Measurements from ENCODE around the gene CTCFL.

The CTCFL gene

GRCh38 chr20:57532104-57532503 lies 7.2 kb upstream of the CTCFL start:
- Histone ChIP-seq H3K4me3 (ENCODE audit: low read length) (no peak overlapping the region), H4K20me1 (ENCODE audit: control insufficient read depth, insufficient read depth, low read depth, low read length) (no peaks in the 10 kb centered on the region; the same call in 1 of the 2 replicates), H3K4me1 (ENCODE audit: control insufficient read depth, low read length) (no peaks in the 10 kb centered on the region), H3K36me3 (ENCODE audit: control insufficient read depth, low read length) (no peaks in the 10 kb centered on the region), H3K9me3 (ENCODE audit: control insufficient read depth, insufficient read depth, low read length) (no peaks in the 10 kb centered on the region), H3K27me3 (ENCODE audit: control insufficient read depth, low read length) (peaks cover 12% of the 10 kb centered on the region), H3F3A (ENCODE audit: control insufficient read depth, insufficient read depth) (peaks cover 8% of the 10 kb centered on the region), H3K9me2 (replicated peaks; ENCODE audit: control insufficient read depth, low read length) (no peaks in the 10 kb centered on the region), H3K79me2 (ENCODE audit: control insufficient read depth, low read length) (no peaks in the 10 kb centered on the region), H3K4me2 (ENCODE audit: low read length) (no peak overlapping the region), H3K27ac (ENCODE audit: low read depth, low read length) (no peak overlapping the region)
- TF ChIP-seq CTCF (IDR thresholded peaks at IDR 0.05; ENCODE audit: low read depth, low read length, poor library complexity, severe bottlenecking) (no peak), EZH2phosphoT487 (IDR thresholded peaks at IDR 0.05; ENCODE audit: borderline replicate concordance, low read length) (no peak)

- H3K79me2 ChIP-seq (ENCODE audit: control insufficient read depth, low read length), result no peaks in the 10 kb centered on the region
- H3K27ac ChIP-seq (ENCODE audit: low read depth, low read length), result no peak overlapping the region
- H4K20me1 ChIP-seq (ENCODE audit: control insufficient read depth, insufficient read depth, low read depth, low read length), result no peaks in the 10 kb centered on the region; the same call in 1 of the 2 replicates
- H3K4me3 ChIP-seq (ENCODE audit: low read length), result no peak overlapping the region
- TF ChIP-seq EZH2phosphoT487 (IDR thresholded peaks at IDR 0.05; ENCODE audit: borderline replicate concordance, low read length), result no peak
- no peak for TF ChIP-seq CTCF (IDR thresholded peaks at IDR 0.05; ENCODE audit: low read depth, low read length, poor library complexity, severe bottlenecking)
- H3F3A ChIP-seq (ENCODE audit: control insufficient read depth, insufficient read depth), result peaks cover 8% of the 10 kb centered on the region
- H3K4me1 ChIP-seq (ENCODE audit: control insufficient read depth, low read length), result no peaks in the 10 kb centered on the region
- H3K9me2 ChIP-seq (replicated peaks; ENCODE audit: control insufficient read depth, low read length), result no peaks in the 10 kb centered on the region
- H3K4me2 ChIP-seq (ENCODE audit: low read length), result no peak overlapping the region
- no peaks in the 10 kb centered on the region for H3K9me3 ChIP-seq (ENCODE audit: control insufficient read depth, insufficient read depth, low read length)
- H3K27me3 ChIP-seq (ENCODE audit: control insufficient read depth, low read length), result peaks cover 2% of the 10 kb centered on the region; the same call in 1 of the 2 replicates
- H3K36me3 ChIP-seq (ENCODE audit: control insufficient read depth, low read length), result no peaks in the 10 kb centered on the region
Observed at GRCh38 chr20:57530327-57530981, 5.5 kb upstream of the CTCFL start.

DNA sequence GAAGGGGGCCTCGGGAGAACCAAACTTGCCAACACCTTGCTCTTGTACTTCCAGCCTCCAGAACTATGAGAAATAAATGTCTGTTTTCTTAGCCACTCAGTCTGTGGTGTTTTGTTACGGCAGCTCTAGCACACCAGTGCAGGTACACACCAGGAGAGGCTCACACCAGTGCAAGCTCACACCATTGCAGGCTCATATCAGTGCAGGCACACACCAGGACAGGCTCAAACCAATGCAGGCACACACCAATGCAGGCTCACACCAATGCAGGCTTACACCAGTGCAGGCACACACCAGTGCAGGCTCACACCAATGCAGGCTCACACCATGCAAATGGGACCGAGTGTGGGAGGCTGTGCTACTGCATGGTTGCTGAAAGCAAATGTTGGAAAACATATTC lies 4.9 kb upstream of the CTCFL start:
- H3K79me2 ChIP-seq (ENCODE audit: control insufficient read depth, low read length), result no peaks in the 10 kb centered on the region
- no peak overlapping the region for H3K27ac ChIP-seq (ENCODE audit: low read depth, low read length)
- H3K4me3 ChIP-seq (ENCODE audit: low read length), result no peak overlapping the region
- no peak overlapping the region for H3K4me2 ChIP-seq (ENCODE audit: low read length)
- TF ChIP-seq EZH2phosphoT487 (IDR thresholded peaks at IDR 0.05; ENCODE audit: borderline replicate concordance, low read length) (no peak), CTCF (IDR thresholded peaks at IDR 0.05; ENCODE audit: low read depth, low read length, poor library complexity, severe bottlenecking) (no peak)
- no peaks in the 10 kb centered on the region for H3K9me3 ChIP-seq (ENCODE audit: control insufficient read depth, insufficient read depth, low read length)
- H3F3A ChIP-seq (ENCODE audit: control insufficient read depth, insufficient read depth), result peaks cover 8% of the 10 kb centered on the region
- no peaks in the 10 kb centered on the region for H3K4me1 ChIP-seq (ENCODE audit: control insufficient read depth, low read length)
- no peaks in the 10 kb centered on the region for H3K27me3 ChIP-seq (ENCODE audit: control insufficient read depth, low read length)
- H4K20me1 ChIP-seq (ENCODE audit: control insufficient read depth, insufficient read depth, low read depth, low read length), result no peaks in the 10 kb centered on the region; the same call in 1 of the 2 replicates
- no peaks in the 10 kb centered on the region for H3K36me3 ChIP-seq (ENCODE audit: control insufficient read depth, low read length)
- no peaks in the 10 kb centered on the region for H3K9me2 ChIP-seq (replicated peaks; ENCODE audit: control insufficient read depth, low read length)
